Measurements from ENCODE around the gene SLAMF8. TPM values are rescaled to one million over a fixed set of nuclear protein-coding genes. Genes with fewer than 3 reads are reported as not detected.

SLAMF8 gene
- total RNA-seq, 1 donor from 2014 or later: not detected

DNA sequence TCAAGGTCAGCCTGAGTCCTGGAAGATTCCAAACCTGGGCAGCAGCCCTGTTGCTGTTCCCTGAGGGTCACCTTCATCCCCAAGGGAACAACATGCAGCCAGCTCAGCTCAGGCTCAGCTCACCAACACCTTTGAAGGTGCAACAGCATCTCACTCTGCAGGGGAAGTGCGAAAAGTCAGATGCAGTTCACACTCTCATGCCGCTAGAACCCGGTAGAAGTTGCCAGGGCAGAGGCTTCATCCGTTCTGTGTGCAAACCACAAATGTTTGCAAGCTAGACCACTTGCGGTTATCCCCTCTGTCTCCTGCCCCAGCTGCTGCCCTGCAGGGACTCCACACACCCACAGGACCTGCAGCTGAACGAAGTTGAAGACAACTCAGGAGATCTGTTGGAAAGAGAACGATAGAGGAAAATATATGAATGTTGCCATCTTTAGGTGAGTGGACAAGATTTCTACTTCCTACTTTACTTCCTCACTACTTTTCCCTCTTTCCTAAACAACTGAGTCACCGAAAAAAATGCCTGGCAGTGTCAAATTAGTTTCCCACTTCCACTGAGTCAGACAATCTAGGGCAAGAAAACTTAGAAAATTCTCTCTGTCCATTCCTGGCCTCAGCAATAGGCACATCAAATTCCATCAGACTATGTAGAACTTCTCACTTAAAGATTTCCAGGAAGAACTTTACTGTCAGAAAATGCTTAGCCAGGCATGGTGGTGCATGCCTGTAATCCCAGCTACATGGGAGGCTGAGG is 26.3 kb upstream of the SLAMF8 start:
- Mint-ChIP-seq H3K36me3 (ENCODE audit: unreplicated experiment) (no peaks in the 10 kb centered on the region), H3K9me3 (ENCODE audit: unreplicated experiment) (no peaks in the 10 kb centered on the region), H3K27me3 (ENCODE audit: unreplicated experiment) (peaks cover 4% of the 10 kb centered on the region), H3K4me3 (ENCODE audit: unreplicated experiment) (no peak overlapping the region), H3K4me1 (ENCODE audit: unreplicated experiment) (no peaks in the 10 kb centered on the region), H3K27ac (ENCODE audit: unreplicated experiment) (no peak overlapping the region)
- TF ChIP-seq CTCF (IDR thresholded peaks at IDR 0.05): no peak
- no peak for DNase-seq (ENCODE audit: extremely low spot score, unreplicated experiment)

- no peaks in the 10 kb centered on the region for H3K36me3 Mint-ChIP-seq (ENCODE audit: unreplicated experiment)
- peaks cover 11% of the 10 kb centered on the region for H3K27me3 Mint-ChIP-seq (ENCODE audit: unreplicated experiment)
- DNase-seq (ENCODE audit: extremely low spot score, unreplicated experiment): no peak
- H3K9me3 Mint-ChIP-seq (ENCODE audit: unreplicated experiment): no peaks in the 10 kb centered on the region
- no peak within 1 kb of the TSS for H3K4me3 Mint-ChIP-seq (ENCODE audit: unreplicated experiment)
- no peak for TF ChIP-seq CTCF (IDR thresholded peaks at IDR 0.05)
- no peaks in the 10 kb centered on the region for H3K4me1 Mint-ChIP-seq (ENCODE audit: unreplicated experiment)
- no peak within 1 kb of the TSS for H3K27ac Mint-ChIP-seq (ENCODE audit: unreplicated experiment)
Measured at GRCh38 chr1:159802111-159802510, 24.6 kb upstream of the SLAMF8 start, which contains the start of gene FCRL6. Gene FCRL6 (plus strand): TSS chr1:159802360. CDS start chr1:159802425, 65 bp downstream.

DNA sequence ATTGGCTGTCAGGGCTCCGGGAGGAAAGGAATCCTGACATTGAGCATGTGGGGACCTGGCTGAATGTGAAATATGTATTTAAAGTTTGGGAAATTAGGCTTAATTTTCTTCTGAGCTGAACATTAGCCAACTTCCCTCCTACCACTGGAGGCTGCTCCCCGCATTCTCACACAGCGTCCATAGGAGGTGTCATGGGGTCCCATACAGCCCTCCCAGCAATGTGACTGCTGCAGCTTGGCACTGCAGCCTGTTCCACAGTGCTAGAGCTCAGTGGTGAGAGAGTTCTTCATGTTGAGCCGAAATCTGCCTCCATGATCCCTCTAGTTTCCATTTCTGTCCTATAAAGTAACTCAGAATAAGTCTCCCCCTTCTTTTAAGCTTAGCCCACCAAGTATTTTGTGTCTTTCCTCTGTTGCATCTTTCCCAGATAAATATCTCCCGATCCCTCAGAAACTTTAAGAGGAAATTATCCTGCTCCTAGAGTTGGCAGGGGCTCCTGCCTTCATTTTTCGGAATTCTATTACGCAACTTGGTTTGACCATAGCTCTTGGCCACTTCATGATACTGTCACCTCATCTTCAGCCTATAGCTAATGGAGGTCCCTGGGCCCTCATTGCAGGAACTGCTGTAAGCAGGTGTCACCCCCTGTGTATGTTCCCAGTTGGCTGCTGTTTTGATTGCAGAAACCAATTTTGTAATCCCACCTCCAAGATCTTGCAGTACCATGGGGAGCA is 22.6 kb upstream of the SLAMF8 start:
- H3K4me1 Mint-ChIP-seq (ENCODE audit: unreplicated experiment): no peaks in the 10 kb centered on the region
- H3K4me3 Mint-ChIP-seq (ENCODE audit: unreplicated experiment): no peak overlapping the region
- no peaks in the 10 kb centered on the region for H3K9me3 Mint-ChIP-seq (ENCODE audit: unreplicated experiment)
- DNase-seq (ENCODE audit: extremely low spot score, unreplicated experiment): no peak
- H3K27me3 Mint-ChIP-seq (ENCODE audit: unreplicated experiment): peaks cover 15% of the 10 kb centered on the region
- H3K36me3 Mint-ChIP-seq (ENCODE audit: unreplicated experiment): no peaks in the 10 kb centered on the region
- no peak for TF ChIP-seq CTCF (IDR thresholded peaks at IDR 0.05)
- H3K27ac Mint-ChIP-seq (ENCODE audit: unreplicated experiment): no peak overlapping the region

GRCh38 chr1:159804924-159805323 is 21.7 kb upstream of the SLAMF8 start:
- no peak overlapping the region for H3K27ac Mint-ChIP-seq (ENCODE audit: unreplicated experiment)
- H3K27me3 Mint-ChIP-seq (ENCODE audit: unreplicated experiment): peaks cover 15% of the 10 kb centered on the region
- H3K9me3 Mint-ChIP-seq (ENCODE audit: unreplicated experiment): no peaks in the 10 kb centered on the region
- no peak for DNase-seq (ENCODE audit: extremely low spot score, unreplicated experiment)
- no peak overlapping the region for H3K4me3 Mint-ChIP-seq (ENCODE audit: unreplicated experiment)
- H3K4me1 Mint-ChIP-seq (ENCODE audit: unreplicated experiment): no peaks in the 10 kb centered on the region
- TF ChIP-seq CTCF (IDR thresholded peaks at IDR 0.05): no peak
- H3K36me3 Mint-ChIP-seq (ENCODE audit: unreplicated experiment): no peaks in the 10 kb centered on the region

GRCh38 chr1:159815926-159816325 is 10.7 kb upstream of the SLAMF8 start:
- no peak for DNase-seq (ENCODE audit: extremely low spot score, unreplicated experiment)
- Mint-ChIP-seq H3K36me3 (ENCODE audit: unreplicated experiment) (no peaks in the 10 kb centered on the region), H3K27ac (ENCODE audit: unreplicated experiment) (no peak overlapping the region), H3K27me3 (ENCODE audit: unreplicated experiment) (peaks cover 38% of the 10 kb centered on the region), H3K4me1 (ENCODE audit: unreplicated experiment) (no peaks in the 10 kb centered on the region), H3K4me3 (ENCODE audit: unreplicated experiment) (no peak overlapping the region), H3K9me3 (ENCODE audit: unreplicated experiment) (no peaks in the 10 kb centered on the region)
- no peak for TF ChIP-seq CTCF (IDR thresholded peaks at IDR 0.05)

All from osteocyte (in vitro differentiated cells).